Dermis lymphatic vessel endothelial cell (primary cell): Measurements from ENCODE around the gene ACADL. TPM values are rescaled to one million over a fixed set of nuclear protein-coding genes. Genes with fewer than 3 reads are reported as not detected.

Experiments used
- total RNA-seq: library from RNA; depleted of rRNA; stranded (reverse); fragments of >200 nt; gene quantifications from 2 replicates; pipeline ENCODE4 v1.2.1, GENCODE V29; 2014

Gene ACADL
- not detected in 2 replicates for total RNA-seq

DNA sequence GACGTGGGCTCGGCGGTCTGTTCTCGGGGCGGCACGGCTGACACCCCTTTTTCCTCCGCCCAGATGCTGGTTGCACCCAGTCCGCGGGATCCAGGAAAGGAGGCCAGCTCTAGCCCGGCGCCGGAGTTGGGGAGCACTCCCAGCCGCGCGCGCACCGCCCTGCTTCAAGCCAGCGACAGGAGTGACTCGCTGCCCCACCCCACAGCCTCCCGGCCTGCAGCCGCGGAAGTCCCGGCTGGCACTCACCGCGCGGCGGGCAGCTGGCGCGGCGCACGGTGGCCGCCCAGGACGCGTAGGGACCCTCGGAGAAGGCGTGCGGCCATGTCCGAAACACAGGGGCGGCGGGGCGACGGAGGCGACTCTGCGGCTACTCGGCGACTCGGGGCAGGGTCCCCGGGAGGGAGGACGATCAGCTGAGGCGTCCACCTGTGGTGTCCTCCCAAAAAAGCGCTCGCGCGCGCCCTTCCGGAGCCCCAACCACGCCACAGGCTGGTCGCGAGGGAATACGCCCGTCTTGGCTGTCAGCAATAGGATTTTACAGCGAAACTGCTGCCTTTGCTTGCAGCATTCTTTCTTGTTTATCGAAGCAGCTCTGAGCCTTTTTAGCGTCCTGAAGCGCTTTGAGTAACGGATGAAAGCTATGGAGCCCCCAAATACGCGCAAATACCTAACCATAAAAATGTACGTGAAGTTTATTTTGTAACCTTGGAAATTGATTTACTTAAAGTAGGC, at the start of gene ACADL:
Gene ACADL (minus strand): TSS at position 507 of the 732 bp plus-strand sequence. CDS start 184 bp downstream, at position 323.

DNA sequence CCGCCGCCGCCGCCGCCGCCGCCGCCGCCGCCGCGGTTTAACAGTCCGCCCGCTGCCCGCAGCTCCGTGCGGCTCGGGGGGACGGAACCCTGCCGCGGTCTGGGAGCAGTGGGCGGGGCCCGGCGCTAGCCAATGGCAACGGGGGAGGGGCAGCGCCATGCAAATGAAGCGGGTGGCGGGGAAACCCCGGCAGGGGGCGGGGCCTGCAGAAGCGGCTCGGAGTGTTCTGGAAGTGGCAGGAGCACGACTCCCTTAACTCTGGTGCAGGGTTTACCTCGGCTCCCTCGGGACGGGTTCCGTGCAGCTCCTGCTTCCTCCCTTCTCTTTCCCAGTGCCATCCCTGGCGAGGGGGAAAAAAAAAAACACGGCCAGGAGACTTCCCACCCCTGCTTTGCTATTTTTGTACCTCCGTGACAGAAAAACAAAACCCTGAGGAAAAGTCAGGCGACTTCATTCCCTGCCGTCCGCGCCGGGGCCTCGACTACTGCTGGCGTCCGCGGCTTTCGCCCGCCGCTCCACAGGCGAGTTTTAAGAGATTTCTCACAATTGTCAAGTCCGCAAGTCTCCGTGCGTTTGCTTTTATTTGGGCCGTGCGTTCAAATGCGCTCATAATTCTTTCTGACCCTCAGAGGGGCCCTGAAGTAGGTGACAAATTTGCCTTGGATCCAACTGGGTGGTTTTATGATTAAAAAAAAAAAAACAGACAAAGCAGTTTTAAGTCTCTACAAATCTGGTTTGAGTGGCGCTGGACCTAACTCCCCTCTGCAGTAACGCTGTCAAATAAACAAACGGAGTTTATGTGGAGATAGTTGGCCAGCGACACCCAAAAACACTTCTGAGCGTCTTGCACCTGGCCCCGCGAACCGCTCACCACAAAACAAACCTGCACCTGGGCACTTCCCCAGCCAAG, 53.7 kb downstream of the ACADL start, which contains the start of gene KANSL1L:
Gene KANSL1L (minus strand): TSS at position 101 of the 910 bp plus-strand sequence. CDS start 16,827 bp downstream, outside the sequence.

Other genes with a start within 250 kb of the ACADL start
- gene RPE, start 222.8 kb downstream of the ACADL start, total RNA-seq, result 84.1 and 86.6 TPM in 2 replicates
- gene KANSL1L, start 54.0 kb downstream of the ACADL start, total RNA-seq, result 20.1 and 23.3 TPM in 2 replicates
- not detected in 2 replicates for gene MYL1, start 89.7 kb upstream of the ACADL start, total RNA-seq